MM.1S (cell line): Measurements from ENCODE around the gene CELF4.

Experiments
- DNase-seq: peaks from one replicate; pipeline ENCODE4 v3.0.0-alpha.2; 2015
- H2AFZ ChIP-seq: fragments of 300-600 bp; sonication (generic); 2 replicates; pipeline ENCODE4 v1.6.0; 2016; ENCODE audit warnings: antibody characterized with exemption, low read length
- H3F3A ChIP-seq: fragments of 300-600 bp; sonication (generic); 2 replicates; pipeline ENCODE4 v1.6.1; 2016; ENCODE audit warnings: mild to moderate bottlenecking, antibody characterized with exemption, low read length, moderate library complexity, mixed read lengths; ENCODE audit not compliant: insufficient read depth
- H3K27ac ChIP-seq: fragments of 300-600 bp; sonication (generic); 2 replicates; pipeline ENCODE4 v1.5.1; 2016; ENCODE audit warnings: mild to moderate bottlenecking, low read length
- H3K27me3 ChIP-seq: fragments of 300-600 bp; sonication (generic); replicated peaks from 2 replicates; pipeline ENCODE4 v1.6.0; 2016; ENCODE audit warnings: low read length; ENCODE audit not compliant: insufficient read depth
- H3K36me3 ChIP-seq: fragments of 300-600 bp; sonication (generic); replicated peaks from 2 replicates; pipeline ENCODE4 v1.6.1; 2016; ENCODE audit warnings: mild to moderate bottlenecking, low read length, mixed read lengths; ENCODE audit not compliant: insufficient read depth
- H3K4me1 ChIP-seq: fragments of 300-600 bp; sonication (generic); 2 replicates; pipeline ENCODE4 v1.6.1; 2016; ENCODE audit warnings: low read length, mixed read lengths
- H3K4me2 ChIP-seq: fragments of 300-600 bp; sonication (generic); 2 replicates; pipeline ENCODE4 v1.6.0; 2016; ENCODE audit warnings: low read depth, low read length
- H3K4me3 ChIP-seq: fragments of 300-600 bp; sonication (generic); 2 replicates; pipeline ENCODE4 v1.5.1; 2016; ENCODE audit warnings: low read length, mixed read lengths
- H3K79me2 ChIP-seq: fragments of 300-600 bp; sonication (generic); 2 replicates; pipeline ENCODE4 v1.6.1; 2016; ENCODE audit warnings: mixed run types, low read length, mixed read lengths
- H3K9ac ChIP-seq: fragments of 300-600 bp; sonication (generic); 2 replicates; pipeline ENCODE4 v1.6.1; 2016; ENCODE audit warnings: low read length, mixed read lengths
- H3K9me2 ChIP-seq: fragments of 300-600 bp; sonication (generic); replicated peaks from 2 replicates; pipeline ENCODE4 v1.6.1; 2016; ENCODE audit warnings: mild to moderate bottlenecking, low read length, mixed read lengths; ENCODE audit not compliant: insufficient read depth
- H3K9me3 ChIP-seq: fragments of 300-600 bp; sonication (generic); replicated peaks from 2 replicates; pipeline ENCODE4 v1.6.1; 2016; ENCODE audit warnings: mild to moderate bottlenecking, low read length, mixed read lengths; ENCODE audit not compliant: insufficient read depth
- H4K20me1 ChIP-seq: fragments of 300-600 bp; sonication (generic); 2 replicates; pipeline ENCODE4 v1.6.1; 2016; ENCODE audit warnings: mild to moderate bottlenecking, low read length, moderate library complexity, mixed read lengths; ENCODE audit not compliant: insufficient read depth
- EZH2 ChIP-seq: fragments of 300-600 bp; sonication (generic); optimal IDR thresholded peaks from 2 replicates; pipeline ENCODE3; 2017; ENCODE audit warnings: low read depth, mild to moderate bottlenecking, antibody characterized with exemption, low read length, mixed read lengths
- EZH2phosphoT487 ChIP-seq: fragments of 300-600 bp; sonication (generic); IDR thresholded peaks from 2 replicates; pipeline ENCODE4 v1.6.1; 2018; ENCODE audit warnings: antibody characterized with exemption, low read length
- TF ChIP-seq, protein P1 (sequence below): fragments of 300-600 bp; sonication (generic); IDR thresholded peaks from 2 replicates; pipeline ENCODE4 v1.5.1; 2016; ENCODE audit warnings: antibody characterized with exemption, low read length, mixed read lengths

The CELF4 gene

DNA sequence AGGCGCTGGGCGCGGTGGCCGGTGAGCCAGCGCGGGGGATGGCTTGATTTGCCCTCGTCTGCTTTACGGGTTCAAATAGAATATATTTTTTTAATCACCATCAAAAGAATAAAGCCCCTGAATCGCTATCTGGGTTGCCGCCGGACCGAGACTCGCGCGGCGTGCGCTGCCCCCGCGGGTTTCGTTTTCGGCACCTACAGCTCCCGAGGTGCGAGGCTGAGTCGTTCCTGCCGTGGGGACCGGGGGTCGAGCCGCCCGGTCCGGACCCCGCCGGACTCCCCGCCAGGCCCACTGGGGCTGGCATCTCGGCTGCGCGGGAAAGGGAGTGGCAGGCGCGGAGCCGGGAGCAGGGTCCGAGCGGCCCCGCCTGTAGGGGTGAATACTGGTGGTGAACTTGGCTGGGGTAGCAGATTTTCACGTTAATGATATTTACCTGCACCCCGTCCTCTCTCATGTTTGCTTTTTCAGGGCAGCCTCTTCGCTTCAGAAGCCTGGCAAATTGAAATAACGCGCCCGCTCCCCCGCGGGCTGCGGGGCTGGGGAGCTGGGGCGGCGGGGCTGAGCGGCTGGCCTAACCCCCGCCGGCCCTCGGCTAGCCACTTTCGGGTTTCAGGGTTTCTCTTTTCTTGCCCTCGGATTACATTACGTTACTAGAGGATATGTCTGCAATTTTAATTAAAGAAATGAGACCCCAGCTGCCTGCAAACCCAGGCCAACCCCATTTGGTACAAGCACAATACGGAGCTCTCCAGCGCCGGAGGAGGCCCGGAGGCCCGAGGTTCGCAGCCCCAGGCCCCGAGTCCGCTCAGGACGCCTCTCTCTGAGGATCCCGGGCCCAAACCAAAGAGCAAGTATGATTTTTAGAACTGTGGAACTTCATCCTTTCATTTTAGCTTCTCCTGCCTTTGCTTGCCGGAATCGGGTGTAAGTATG, 1.7 kb upstream of the CELF4 start:
- no peaks in the 10 kb centered on the region for H3F3A ChIP-seq
- H3K4me1 ChIP-seq = no peaks in the 10 kb centered on the region
- no peaks in the 10 kb centered on the region for H3K36me3 ChIP-seq
- no peaks in the 10 kb centered on the region for H3K79me2 ChIP-seq
- H3K9me3 ChIP-seq = no peaks in the 10 kb centered on the region
- no peak overlapping the region for H3K9ac ChIP-seq
- H3K27ac ChIP-seq = no peak overlapping the region
- H3K4me3 ChIP-seq = no peak overlapping the region
- TF ChIP-seq, protein P1, sequence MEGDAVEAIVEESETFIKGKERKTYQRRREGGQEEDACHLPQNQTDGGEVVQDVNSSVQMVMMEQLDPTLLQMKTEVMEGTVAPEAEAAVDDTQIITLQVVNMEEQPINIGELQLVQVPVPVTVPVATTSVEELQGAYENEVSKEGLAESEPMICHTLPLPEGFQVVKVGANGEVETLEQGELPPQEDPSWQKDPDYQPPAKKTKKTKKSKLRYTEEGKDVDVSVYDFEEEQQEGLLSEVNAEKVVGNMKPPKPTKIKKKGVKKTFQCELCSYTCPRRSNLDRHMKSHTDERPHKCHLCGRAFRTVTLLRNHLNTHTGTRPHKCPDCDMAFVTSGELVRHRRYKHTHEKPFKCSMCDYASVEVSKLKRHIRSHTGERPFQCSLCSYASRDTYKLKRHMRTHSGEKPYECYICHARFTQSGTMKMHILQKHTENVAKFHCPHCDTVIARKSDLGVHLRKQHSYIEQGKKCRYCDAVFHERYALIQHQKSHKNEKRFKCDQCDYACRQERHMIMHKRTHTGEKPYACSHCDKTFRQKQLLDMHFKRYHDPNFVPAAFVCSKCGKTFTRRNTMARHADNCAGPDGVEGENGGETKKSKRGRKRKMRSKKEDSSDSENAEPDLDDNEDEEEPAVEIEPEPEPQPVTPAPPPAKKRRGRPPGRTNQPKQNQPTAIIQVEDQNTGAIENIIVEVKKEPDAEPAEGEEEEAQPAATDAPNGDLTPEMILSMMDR = no peak
- no peaks in the 10 kb centered on the region for H3K27me3 ChIP-seq
- H3K9me2 ChIP-seq = no peaks in the 10 kb centered on the region
- no peak overlapping the region for H2AFZ ChIP-seq
- no peaks in the 10 kb centered on the region for H4K20me1 ChIP-seq
- DNase-seq = no peak
- H3K4me2 ChIP-seq = no peak overlapping the region

DNA sequence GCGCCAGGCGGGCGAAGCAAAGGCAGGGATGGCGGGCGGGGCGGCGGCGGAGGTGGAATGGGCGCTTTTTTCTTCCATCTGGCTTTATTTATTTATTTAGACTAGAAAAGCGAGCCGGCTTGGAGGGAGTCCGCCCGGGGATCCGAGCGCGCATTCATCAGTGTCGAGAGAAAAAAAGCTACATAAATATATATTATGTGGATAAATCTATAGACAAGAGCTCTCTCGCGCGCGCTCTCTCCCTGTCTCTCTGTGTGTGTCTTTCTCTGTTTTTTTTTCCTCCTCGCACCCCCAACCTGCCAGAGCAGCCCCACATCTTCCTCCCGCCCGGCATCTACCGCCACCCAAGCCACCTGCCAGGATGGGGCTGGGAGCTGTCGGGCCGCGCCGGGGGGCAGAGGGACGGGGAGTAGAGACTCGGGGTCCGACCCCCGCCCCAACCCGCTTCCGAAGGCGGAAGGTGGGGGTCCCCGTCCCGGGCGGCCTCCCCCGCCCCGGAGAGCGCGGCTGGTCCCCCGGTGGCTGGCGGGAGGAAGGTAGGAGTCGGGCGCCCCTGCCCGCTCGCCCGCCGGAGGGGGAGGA, 972 bp upstream of the CELF4 start:
- Histone ChIP-seq H3K9ac (no peak overlapping the region), H3F3A (no peaks in the 10 kb centered on the region), H3K79me2 (no peaks in the 10 kb centered on the region), H3K4me3 (no peak overlapping the region), H3K27me3 (no peaks in the 10 kb centered on the region), H3K27ac (no peak overlapping the region), H2AFZ (no peak overlapping the region), H4K20me1 (no peaks in the 10 kb centered on the region), H3K36me3 (no peaks in the 10 kb centered on the region), H3K4me1 (no peaks in the 10 kb centered on the region), H3K4me2 (no peak overlapping the region), H3K9me2 (no peaks in the 10 kb centered on the region), H3K9me3 (no peaks in the 10 kb centered on the region)
- no peak for DNase-seq
- TF ChIP-seq, protein P1 = no peak
- TF ChIP-seq EZH2phosphoT487 = no peak
- TF ChIP-seq EZH2 = no peak

DNA sequence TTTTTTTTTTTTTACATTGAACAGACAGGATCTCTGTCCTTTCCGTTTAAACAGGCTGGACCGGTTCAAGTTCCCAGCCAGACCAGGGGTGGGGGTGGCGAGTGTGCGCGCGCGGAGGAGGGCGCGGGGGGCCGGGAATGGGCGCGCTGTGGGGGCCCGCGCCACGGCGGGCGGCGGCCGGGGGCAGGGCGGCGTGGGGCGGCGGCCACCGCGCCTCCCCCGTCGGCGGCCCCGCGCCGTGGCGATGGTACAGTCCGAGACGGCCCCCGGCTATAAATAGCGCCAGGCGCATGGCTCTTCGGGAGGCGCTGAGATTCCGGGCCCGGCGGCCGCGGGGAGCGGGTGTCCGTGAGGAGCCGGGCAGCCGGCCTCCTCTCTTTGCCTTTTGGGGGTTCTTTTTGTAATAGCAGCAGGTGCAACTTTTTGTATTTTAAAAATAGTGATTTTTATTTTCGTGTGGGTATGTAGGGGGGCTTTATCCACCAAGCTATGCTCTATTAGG, 430 bp upstream of the CELF4 start:
- Histone ChIP-seq H3K27me3 (no peaks in the 10 kb centered on the region), H3K79me2 (no peaks in the 10 kb centered on the region), H3K27ac (no peak overlapping the region), H3K9ac (no peak overlapping the region), H3K36me3 (no peaks in the 10 kb centered on the region), H3K4me2 (no peak overlapping the region), H3K4me3 (no peak overlapping the region), H3K4me1 (no peaks in the 10 kb centered on the region), H4K20me1 (no peaks in the 10 kb centered on the region), H3F3A (no peaks in the 10 kb centered on the region), H3K9me3 (no peaks in the 10 kb centered on the region), H3K9me2 (no peaks in the 10 kb centered on the region), H2AFZ (no peak overlapping the region)
- DNase-seq = no peak
- TF ChIP-seq, protein P1 = no peak
- no peak for TF ChIP-seq EZH2
- TF ChIP-seq EZH2phosphoT487 = no peak
